Left ventricle myocardium inferior (tissue), 1 donor: ENCODE results near the gene RBPJL. TPM values are rescaled to one million over a fixed set of nuclear protein-coding genes. Genes with fewer than 3 reads are reported as not detected.

Experiments
- DNase-seq: peaks from one replicate; pipeline ENCODE4 v3.0.0-alpha.2; 2020
- H3K27ac ChIP-seq: fragments of 200-600 bp; replicated peaks from 2 replicates; pipeline ENCODE4 v1.8.0; 2021
- H3K27me3 ChIP-seq: fragments of 200-600 bp; 2 replicates; pipeline ENCODE4 v1.8.0; 2021; ENCODE audit warnings: low read depth
- H3K36me3 ChIP-seq: fragments of 200-600 bp; 2 replicates; pipeline ENCODE4 v1.8.0; 2021
- H3K4me1 ChIP-seq: fragments of 200-600 bp; 2 replicates; pipeline ENCODE4 v1.8.0; 2021
- H3K4me3 ChIP-seq: fragments of 200-600 bp; 2 replicates; pipeline ENCODE4 v1.8.0; 2021; ENCODE audit warnings: mild to moderate bottlenecking, moderate library complexity
- H3K9me3 ChIP-seq: fragments of 200-600 bp; replicated peaks from 2 replicates; pipeline ENCODE4 v1.8.0; 2021
- intact Hi-C: fragments of 100-400 bp; cut with micrococcal nuclease; formaldehyde crosslinking; loops from one replicate; pipeline ENCODE4 v1.11.0; 2022
- total RNA-seq: library from RNA; stranded (reverse); fragmentation: NEBNext Ultra II Directional; extraction: Animal tissue kit (Norgen Biotek cat#: 25700); gene quantifications from one replicate; pipeline ENCODE4 v1.2.1, GENCODE V29; 2021
- TF ChIP-seq, protein P1 (sequence below): fragments of 200-600 bp; IDR thresholded peaks from 2 replicates; pipeline ENCODE4 v1.8.0; 2021; ENCODE audit warnings: antibody characterized with exemption, mild to moderate bottlenecking, borderline replicate concordance
- donor health status: DM: no; HTN: yes; CAD: no; lungs with severe emphysema.

RBPJL gene
- total RNA-seq, 1 donor from 2014 or later: not detected

DNA sequence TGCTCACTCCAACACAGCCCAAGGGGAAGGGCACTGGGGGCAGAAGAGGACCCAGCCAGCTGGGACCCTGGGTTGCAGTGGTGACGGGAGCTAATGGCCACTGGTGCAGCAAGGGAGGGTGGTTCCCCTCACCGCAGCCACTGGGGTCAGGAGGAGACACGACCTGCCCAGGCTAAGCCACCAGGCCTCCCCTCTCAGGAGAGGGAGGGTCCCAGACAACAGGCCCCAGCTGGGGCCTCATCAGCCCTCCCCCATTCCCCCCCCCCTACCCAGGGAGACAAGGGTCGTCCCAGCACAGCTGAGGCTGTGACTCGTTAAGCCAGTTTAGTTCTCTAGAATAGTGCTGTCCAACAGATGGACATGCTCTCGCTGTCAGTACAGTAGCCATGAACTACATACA lies 18.7 kb downstream of the RBPJL start:
- Histone ChIP-seq H3K4me3 (no peak overlapping the region), H3K4me1 (no peaks in the 10 kb centered on the region), H3K27ac (no peak overlapping the region), H3K9me3 (no peaks in the 10 kb centered on the region), H3K27me3 (no peaks in the 10 kb centered on the region), H3K36me3 (peaks cover 49% of the 10 kb centered on the region)
- no peak for DNase-seq
- TF ChIP-seq, protein P1, sequence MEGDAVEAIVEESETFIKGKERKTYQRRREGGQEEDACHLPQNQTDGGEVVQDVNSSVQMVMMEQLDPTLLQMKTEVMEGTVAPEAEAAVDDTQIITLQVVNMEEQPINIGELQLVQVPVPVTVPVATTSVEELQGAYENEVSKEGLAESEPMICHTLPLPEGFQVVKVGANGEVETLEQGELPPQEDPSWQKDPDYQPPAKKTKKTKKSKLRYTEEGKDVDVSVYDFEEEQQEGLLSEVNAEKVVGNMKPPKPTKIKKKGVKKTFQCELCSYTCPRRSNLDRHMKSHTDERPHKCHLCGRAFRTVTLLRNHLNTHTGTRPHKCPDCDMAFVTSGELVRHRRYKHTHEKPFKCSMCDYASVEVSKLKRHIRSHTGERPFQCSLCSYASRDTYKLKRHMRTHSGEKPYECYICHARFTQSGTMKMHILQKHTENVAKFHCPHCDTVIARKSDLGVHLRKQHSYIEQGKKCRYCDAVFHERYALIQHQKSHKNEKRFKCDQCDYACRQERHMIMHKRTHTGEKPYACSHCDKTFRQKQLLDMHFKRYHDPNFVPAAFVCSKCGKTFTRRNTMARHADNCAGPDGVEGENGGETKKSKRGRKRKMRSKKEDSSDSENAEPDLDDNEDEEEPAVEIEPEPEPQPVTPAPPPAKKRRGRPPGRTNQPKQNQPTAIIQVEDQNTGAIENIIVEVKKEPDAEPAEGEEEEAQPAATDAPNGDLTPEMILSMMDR: no peak
- intact Hi-C loops: loop anchor here (5.0 kb wide), 1 partner anchor 122 kb away; no protein-coding TSS in a partner anchor

DNA sequence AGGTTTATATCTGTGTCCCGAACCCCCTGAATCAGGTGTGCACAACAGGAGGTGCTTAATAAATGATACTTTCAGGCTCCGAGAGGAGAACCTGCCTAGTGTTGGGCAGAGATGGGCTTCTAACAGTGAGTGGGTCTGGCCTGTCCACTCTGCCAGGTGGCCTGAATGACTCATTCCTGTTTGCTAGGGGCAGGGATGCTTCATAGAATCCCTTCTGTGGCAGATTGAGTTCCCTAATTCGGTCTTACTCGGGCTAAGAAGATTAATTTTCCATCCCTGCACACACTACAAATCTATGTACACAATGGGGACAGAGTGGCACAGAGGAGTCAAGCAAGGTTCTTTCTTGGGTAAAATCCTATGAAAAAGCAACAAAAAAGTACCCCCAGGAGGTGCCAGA lies 21.8 kb downstream of the RBPJL start:
- Histone ChIP-seq H3K36me3 (peaks cover 79% of the 10 kb centered on the region), H3K4me1 (peaks cover 23% of the 10 kb centered on the region), H3K27me3 (no peaks in the 10 kb centered on the region), H3K9me3 (no peaks in the 10 kb centered on the region), H3K4me3 (no peak overlapping the region), H3K27ac (peak overlapping the region; percentile 23)
- TF ChIP-seq, protein P1: no peak
- DNase-seq: no peak
- intact Hi-C loops: loop anchor here (5.0 kb wide), 1 partner anchor 119 kb away; no protein-coding TSS in a partner anchor

DNA sequence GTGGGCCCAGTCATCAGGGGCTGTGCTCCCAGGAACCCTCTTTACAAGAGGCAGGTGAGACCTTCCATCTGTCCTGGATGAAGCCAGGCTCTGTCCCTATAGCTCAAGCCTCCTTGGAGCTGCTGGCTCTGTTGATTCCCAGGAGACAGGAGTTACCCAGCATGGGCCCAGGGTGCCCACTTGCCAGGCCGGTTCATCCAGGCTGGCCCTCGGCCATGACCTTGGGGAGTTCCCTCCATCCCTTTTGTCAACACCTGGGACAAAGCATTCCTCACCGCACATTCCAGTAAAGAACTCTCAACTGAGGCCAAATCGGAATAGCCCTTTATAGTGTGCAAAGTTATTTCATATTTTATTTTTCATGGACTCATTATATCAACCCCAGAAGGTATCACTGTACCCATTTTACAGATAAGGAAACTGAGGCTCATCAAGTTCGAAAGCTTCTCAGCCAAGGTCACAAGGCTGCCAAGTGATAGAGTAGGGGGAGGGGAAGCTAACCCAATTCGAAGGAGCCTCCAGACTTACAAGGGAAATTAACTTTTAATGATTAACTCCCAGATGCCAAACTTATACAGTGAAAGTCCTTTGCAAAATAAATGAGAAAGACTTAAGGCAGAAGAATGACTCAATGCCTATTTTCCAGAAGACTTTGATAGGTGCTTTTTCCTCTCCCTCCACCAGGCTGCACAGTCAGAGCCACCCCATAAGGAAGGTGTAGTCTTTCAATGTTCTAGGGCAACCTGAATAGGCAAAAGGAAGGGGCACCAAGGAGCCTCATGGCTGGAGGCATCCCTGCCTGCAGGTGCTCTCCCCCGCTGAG lies 23.1 kb downstream of the RBPJL start:
- intact Hi-C loops: loop anchor here (5.0 kb wide), 1 partner anchor 118 kb away; no protein-coding TSS in a partner anchor
- peaks cover 89% of the 10 kb centered on the region for H3K36me3 ChIP-seq
- DNase-seq: no peak

DNA sequence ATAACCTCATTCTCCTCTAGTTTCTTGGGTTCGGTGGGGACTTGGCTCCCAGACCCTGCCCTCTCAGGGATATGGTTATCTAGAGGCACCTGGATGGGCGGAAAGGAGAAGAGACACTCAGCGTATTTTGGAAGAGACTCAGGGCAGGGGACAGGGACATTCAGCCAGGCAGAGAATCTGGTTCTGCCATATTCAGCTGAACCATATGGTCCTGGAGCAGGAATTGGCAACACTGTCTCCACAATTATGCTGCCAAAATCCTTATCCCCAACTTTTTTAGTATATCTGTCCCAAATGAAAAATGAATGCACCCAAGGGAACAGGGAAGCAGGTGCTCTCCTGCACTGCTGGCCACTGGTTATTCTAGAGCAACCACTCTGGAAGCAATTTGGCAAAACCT lies 23.8 kb downstream of the RBPJL start:
- H3K27me3 ChIP-seq: no peaks in the 10 kb centered on the region
- no peak for DNase-seq
- no peak overlapping the region for H3K4me3 ChIP-seq
- intact Hi-C loops: no loop called here
- TF ChIP-seq, protein P1: no peak
- no peaks in the 10 kb centered on the region for H3K9me3 ChIP-seq
- H3K4me1 ChIP-seq: peaks cover 23% of the 10 kb centered on the region
- H3K36me3 ChIP-seq: peaks cover 93% of the 10 kb centered on the region
- H3K27ac ChIP-seq: no peak overlapping the region

More for the DNA sequence above, 23.1 kb downstream of the RBPJL start:
- no peak overlapping the region for H3K27ac ChIP-seq
- TF ChIP-seq, protein P1: no peak
- H3K9me3 ChIP-seq: no peaks in the 10 kb centered on the region
- H3K4me3 ChIP-seq: no peak overlapping the region
- H3K4me1 ChIP-seq: peaks cover 23% of the 10 kb centered on the region
- no peaks in the 10 kb centered on the region for H3K27me3 ChIP-seq

DNA sequence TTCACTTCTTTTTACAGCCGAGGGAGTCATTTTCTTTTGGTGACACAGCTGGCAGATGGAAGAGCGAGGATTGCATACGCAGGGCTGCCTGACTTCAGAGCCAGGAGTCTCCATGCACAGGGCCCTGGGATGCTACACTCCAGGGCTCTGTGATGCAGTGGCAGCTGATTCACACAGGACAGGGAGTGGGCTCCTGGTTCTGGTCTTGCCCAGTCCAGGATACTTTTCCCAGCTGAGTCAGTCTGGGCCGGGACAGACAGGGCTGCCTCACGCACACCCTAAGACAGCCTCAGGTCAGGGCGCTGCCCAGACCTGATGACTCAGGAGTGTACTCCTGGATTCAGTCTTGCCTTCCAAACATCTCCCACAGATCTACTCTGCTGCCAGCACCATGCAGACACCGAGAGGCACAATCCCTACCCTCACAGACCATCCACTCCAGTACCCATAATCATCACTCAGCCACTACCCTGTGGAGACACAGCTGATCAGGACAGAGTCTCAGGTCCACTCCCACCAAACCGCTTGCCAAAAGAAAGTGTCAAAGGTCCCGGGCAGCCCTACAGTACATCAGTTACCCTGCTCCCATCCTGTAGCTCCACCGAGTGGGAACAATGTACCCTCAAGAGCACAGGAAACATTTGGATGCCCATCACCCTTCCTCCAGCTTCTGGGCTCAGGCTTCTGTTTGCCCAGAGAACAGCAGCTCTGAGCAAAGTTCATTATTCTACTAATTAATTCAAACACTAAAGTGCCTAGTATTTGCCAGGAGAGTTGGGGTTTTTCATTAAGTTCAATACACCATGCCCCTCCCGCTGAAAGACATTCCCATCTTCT lies 30.1 kb downstream of the RBPJL start:
- TF ChIP-seq, protein P1: no peak
- H3K9me3 ChIP-seq: no peaks in the 10 kb centered on the region
- peak overlapping the region; percentile 38 for H3K4me3 ChIP-seq
- H3K4me1 ChIP-seq: peaks cover 80% of the 10 kb centered on the region
- no peak for DNase-seq
- peaks cover 48% of the 10 kb centered on the region for H3K36me3 ChIP-seq
- no peaks in the 10 kb centered on the region for H3K27me3 ChIP-seq
- H3K27ac ChIP-seq: peak overlapping the region; percentile 94
- intact Hi-C loops: no loop called here
